ENCODE data around the gene THRAP3.

THRAP3 gene

DNA sequence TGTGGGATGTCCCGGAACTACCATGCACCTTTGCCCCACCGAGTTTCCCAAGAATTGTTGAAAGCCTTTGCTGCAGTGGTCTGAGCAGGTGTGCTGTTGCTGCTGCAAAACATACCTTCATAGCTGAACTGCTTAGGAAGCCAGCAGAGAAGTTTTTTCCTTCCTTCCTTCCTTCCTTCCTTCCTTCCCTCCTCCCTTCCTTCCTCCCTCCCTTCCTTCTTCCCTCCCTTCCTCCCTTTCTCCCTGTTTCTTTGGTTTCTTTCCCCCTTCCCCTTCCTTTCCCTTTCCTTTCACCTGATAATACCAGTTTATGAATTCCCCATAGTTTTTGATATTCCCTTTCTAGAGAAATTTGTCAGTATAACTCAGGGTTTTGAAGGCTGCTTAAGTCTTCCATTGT lies 71.1 kb downstream of the THRAP3 start:
- peaks cover 12% of the 10 kb centered on the region for H3K36me3 Mint-ChIP-seq
- H3K27ac Mint-ChIP-seq: peak overlapping the region; percentile 74
- no peak overlapping the region for H3K4me3 Mint-ChIP-seq
- no peaks in the 10 kb centered on the region for H3K9me3 Mint-ChIP-seq
- H3K4me1 Mint-ChIP-seq: peaks cover 17% of the 10 kb centered on the region
- H3K27me3 Mint-ChIP-seq: no peaks in the 10 kb centered on the region

DNA sequence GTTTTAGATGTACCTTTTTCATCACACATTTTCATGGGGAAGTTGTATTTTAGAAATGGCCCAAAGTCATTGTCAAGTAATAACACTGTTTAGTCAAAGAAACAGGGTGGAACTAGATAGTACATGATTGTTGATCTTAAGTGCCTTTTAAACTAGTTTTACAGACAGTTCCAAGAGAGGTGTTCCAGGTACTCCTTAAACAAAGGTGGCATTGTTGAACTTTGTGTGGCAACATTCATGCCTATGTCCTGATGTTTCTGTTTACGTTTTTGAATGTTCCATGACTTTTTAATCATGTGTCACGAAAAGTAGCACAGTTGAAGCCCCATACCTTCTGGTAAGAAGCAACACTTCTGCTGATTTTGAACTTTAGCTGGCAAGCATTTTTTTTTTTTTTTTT lies 72.8 kb downstream of the THRAP3 start:
- Mint-ChIP-seq H3K9me3 (no peaks in the 10 kb centered on the region), H3K4me3 (no peak overlapping the region), H3K4me1 (peaks cover 31% of the 10 kb centered on the region), H3K27me3 (no peaks in the 10 kb centered on the region), H3K36me3 (peaks cover 19% of the 10 kb centered on the region), H3K27ac (peak overlapping the region; percentile 71)

DNA sequence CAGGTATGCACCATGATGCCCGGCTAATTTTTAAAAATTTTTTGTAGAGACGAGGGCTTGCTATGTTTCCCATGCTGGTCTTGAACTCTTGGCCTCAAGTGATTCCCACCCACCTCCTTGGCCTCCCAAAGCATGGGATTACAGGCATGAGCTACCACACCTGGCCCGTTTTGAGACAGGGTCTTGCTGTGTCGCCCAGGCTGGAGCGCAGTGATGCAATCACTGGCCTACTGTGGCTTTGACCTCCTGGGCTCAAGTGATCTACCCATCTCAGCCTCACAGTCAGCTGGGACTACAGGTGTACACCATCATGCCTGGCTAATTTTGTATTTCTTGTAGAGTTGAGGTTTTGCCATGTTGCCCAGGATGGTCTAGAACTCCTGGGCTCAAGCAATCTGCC lies 74.4 kb downstream of the THRAP3 start:
- H3K36me3 Mint-ChIP-seq: peaks cover 23% of the 10 kb centered on the region
- H3K4me1 Mint-ChIP-seq: peaks cover 44% of the 10 kb centered on the region
- no peaks in the 10 kb centered on the region for H3K27me3 Mint-ChIP-seq
- no peak overlapping the region for H3K27ac Mint-ChIP-seq
- H3K4me3 Mint-ChIP-seq: no peak overlapping the region
- H3K9me3 Mint-ChIP-seq: no peaks in the 10 kb centered on the region

DNA sequence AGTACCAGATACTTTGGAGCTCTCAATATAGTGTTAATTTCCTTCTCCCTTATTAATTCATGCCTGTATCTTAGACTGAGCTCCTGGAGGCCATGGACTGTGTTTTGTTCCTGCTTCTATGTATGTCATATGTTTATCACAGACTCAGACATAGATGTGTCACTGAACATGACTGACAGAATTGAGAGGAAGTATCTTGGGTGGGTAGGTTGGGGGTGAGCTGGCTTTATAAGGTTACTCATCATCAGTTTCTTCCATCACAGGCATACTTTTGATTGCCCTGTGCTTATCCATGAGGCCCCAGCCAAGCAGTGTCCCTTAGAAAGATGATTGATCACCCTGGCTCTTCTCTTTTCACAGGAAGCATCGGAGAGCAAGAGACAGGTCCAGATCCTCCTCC lies 76.3 kb downstream of the THRAP3 start:
- H3K27ac Mint-ChIP-seq: peak overlapping the region; percentile 100
- H3K27me3 Mint-ChIP-seq: no peaks in the 10 kb centered on the region
- no peaks in the 10 kb centered on the region for H3K9me3 Mint-ChIP-seq
- H3K36me3 Mint-ChIP-seq: peaks cover 22% of the 10 kb centered on the region
- H3K4me1 Mint-ChIP-seq: peaks cover 57% of the 10 kb centered on the region
- peak overlapping the region; percentile 71 for H3K4me3 Mint-ChIP-seq

DNA sequence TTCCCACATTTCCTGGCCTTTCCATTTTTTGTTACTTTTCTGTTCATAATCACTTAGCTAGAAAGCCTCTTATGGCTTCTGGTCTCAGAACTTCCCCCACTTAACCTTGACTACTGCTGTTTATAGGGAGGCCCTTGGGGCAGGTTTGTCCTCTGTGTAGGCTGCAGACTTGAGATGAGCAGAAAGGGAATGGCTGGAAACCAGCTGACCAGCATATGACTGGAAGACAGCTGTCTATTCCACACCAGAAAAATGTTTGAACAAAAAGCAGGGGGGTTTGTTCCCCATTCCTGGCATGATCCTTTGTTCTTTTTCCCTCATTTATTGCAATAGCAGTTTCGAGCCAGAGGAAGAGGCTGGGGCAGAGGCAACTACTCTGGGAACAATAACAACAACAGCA lies 77.0 kb downstream of the THRAP3 start:
- no peaks in the 10 kb centered on the region for H3K9me3 Mint-ChIP-seq
- H3K36me3 Mint-ChIP-seq: peaks cover 22% of the 10 kb centered on the region
- H3K27ac Mint-ChIP-seq: peak overlapping the region; percentile 100
- H3K27me3 Mint-ChIP-seq: no peaks in the 10 kb centered on the region
- peaks cover 59% of the 10 kb centered on the region for H3K4me1 Mint-ChIP-seq
- H3K4me3 Mint-ChIP-seq: peak overlapping the region; percentile 71

DNA sequence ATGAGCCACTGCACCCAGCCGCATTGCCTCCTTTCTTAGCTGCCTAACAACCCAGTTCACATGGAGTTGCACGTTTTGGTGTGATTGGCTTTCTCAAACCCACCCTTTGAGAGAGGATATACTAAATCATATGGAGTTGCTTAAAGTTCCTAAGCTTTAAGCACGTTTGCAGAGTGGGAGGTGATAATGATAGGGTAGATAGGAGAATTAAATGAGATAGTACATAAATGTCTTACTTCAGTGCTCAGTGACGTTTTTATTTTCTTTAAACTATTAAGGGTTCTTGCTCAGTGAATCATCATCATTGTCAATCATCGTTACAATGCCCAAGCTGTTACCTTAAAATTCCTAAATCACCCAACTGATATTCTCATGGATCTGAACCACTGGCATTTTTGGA lies 79.0 kb downstream of the THRAP3 start:
- Mint-ChIP-seq H3K9me3 (no peaks in the 10 kb centered on the region), H3K36me3 (peaks cover 17% of the 10 kb centered on the region), H3K4me3 (peak overlapping the region; percentile 47), H3K27me3 (no peaks in the 10 kb centered on the region), H3K4me1 (peaks cover 64% of the 10 kb centered on the region), H3K27ac (peak overlapping the region; percentile 89)

DNA sequence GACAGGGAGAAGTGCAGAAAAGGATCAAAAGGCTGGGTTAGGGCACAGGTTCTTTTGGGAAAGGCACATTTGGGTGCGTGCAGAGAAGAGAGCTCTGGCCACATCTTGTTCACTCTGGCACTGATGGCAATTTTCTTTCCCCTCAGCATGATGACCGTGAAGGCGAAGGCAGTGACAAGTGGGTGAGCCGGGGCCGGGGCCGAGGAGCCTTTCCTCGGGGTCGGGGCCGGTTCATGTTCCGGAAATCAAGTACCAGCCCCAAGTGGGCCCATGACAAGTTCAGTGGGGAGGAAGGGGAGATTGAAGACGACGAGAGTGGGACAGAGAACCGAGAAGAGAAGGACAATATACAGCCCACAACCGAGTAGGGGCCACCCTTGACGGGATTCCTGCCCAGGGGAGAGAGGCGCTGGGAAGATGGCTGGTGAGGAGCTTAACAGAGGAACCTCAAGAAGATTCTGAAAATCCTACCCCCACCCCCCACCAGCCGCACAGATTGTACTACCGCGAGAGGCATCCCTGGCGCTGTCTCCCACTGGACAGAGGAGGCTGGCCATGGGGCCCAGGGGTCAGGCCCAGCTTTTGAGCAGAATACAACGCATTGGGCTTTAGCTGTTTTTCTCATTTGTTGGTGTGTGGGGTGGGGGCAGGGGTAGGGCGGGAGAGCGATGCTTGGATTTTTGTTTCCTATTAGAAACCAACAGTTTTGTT lies 79.6 kb downstream of the THRAP3 start:
- no peaks in the 10 kb centered on the region for H3K9me3 Mint-ChIP-seq
- peaks cover 17% of the 10 kb centered on the region for H3K36me3 Mint-ChIP-seq
- no peaks in the 10 kb centered on the region for H3K27me3 Mint-ChIP-seq
- H3K4me1 Mint-ChIP-seq: peaks cover 64% of the 10 kb centered on the region
- H3K4me3 Mint-ChIP-seq: peak overlapping the region; percentile 47
- peak overlapping the region; percentile 99 for H3K27ac Mint-ChIP-seq

DNA sequence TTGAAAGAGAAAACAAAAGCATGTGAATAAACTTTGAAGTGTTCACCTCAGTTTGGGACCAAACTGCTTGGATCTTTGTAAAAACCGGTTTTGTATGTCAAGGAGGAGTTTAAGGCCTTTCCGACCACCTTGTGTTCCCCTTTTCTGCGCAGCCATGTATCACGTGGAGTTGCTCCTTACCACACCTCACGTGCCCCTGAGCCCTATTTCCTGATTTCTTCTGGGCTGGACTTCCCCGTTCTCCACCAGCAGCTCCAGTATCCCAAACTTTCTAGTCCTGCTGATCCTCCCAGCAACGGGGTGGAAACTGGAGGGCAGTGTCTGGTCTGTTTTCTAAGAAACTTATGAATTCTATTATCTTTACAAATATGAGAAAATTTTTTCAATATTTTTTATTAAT lies 80.3 kb downstream of the THRAP3 start:
- H3K27me3 Mint-ChIP-seq: no peaks in the 10 kb centered on the region
- peak overlapping the region; percentile 99 for H3K27ac Mint-ChIP-seq
- H3K9me3 Mint-ChIP-seq: no peaks in the 10 kb centered on the region
- H3K4me3 Mint-ChIP-seq: no peak overlapping the region
- peaks cover 63% of the 10 kb centered on the region for H3K4me1 Mint-ChIP-seq
- peaks cover 17% of the 10 kb centered on the region for H3K36me3 Mint-ChIP-seq

DNA sequence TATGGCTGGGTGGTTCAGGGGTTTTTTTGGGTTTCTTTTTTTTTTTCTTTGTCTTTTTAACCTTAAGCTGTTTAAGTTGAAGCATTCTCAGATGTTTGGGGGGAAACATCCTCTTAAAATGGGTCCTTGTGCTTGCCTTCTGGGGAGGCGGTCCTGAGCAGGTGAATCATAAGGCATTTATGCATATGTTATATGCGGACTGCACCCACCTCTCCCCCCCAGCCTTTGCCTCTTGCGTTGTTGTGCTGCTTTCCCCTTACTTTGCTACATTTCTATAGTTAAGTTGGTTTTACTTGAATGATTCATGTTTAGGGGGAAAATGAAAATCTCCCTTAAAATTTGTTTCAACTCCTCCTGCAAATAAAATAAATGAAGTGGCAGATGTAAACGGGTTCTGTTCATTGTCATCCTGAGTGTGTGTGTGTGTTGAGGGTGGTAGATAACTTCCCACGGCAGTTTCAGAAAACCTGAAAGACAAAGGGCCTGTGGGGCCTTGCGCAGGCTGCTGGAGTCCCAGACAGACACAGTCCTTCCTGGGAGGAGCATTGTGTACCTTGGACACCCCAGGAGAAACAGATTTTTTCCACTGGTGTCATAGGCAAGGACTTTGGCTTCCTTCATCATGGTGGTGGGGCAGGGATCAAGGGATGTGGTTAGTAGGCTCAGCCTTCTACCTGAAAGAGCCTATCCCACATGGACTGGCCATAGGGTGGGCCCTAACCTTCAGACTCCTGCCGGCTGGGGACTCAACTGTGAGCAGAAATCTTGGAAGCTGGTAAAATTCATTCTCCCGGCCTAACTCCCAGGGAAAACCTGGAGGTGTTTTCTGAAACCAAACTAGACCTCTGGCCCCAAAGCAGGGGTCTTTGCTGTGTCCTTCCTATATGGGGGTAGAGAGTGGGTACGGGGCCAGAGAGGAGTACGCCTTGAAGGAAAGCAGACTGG lies 81.0 kb downstream of the THRAP3 start:
- Mint-ChIP-seq H3K4me3 (peak overlapping the region; percentile 92), H3K36me3 (peaks cover 15% of the 10 kb centered on the region), H3K27ac (peak overlapping the region; percentile 99), H3K9me3 (no peaks in the 10 kb centered on the region), H3K27me3 (no peaks in the 10 kb centered on the region), H3K4me1 (peaks cover 56% of the 10 kb centered on the region)

DNA sequence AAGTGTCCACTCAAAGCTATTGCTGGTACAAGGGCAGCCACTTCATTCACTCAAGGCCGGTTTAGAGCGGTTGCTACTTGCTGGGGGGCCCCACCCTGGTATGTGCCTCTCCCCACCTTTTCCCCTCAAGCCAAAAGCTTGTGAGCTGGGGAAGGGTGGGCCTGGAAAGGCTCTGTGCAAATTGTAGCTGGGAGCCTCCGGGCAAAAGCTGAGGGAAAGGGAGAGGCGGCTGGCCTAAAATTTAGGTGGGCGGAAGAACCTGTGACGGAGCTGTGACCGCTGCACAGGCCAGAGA lies 81.6 kb downstream of the THRAP3 start:
- Mint-ChIP-seq H3K27me3 (no peaks in the 10 kb centered on the region), H3K36me3 (peaks cover 12% of the 10 kb centered on the region), H3K9me3 (no peaks in the 10 kb centered on the region), H3K4me1 (peaks cover 54% of the 10 kb centered on the region), H3K27ac (peak overlapping the region; percentile 99), H3K4me3 (peak overlapping the region; percentile 92)

DNA sequence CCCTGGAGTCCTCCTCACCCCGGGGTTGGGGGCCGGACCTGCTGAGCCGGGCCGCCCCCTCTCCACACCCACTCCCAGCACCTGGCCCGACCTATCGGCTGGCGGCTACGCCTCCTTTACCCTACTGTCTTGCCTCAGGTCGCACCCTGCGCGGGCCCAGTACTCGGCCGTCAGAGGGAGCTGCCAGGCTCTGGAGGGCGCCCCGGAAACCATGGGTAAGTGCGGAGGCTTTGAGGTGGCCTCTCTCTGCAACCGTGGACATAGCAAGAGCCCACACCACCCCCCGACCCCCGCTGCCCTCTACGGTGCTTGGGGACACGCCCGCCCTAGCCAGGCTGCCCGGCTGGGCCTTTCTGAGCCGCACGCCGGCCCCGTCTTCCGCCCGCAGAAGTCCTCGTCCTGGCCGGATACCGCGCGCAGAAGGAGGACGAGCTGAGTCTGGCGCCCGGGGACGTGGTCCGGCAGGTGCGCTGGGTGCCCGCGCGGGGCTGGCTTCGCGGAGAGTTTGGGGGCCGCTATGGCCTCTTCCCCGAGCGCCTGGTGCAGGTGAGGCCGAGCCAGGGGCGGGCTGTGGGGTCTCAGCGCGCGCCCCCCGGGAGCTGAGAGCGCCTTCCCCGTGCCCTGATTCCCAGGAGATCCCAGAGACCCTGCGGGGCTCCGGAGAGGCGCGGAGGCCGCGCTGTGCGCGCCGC lies 82.1 kb downstream of the THRAP3 start, which contains the start of gene SH3D21:
SH3D21 (plus strand) TSS at position 159 of the 692 bp plus-strand sequence; CDS start at position 212, 53 bp downstream.
- peak within 1 kb of the TSS; percentile 92 for H3K4me3 Mint-ChIP-seq
- no peaks in the 10 kb centered on the region for H3K9me3 Mint-ChIP-seq
- H3K27me3 Mint-ChIP-seq: no peaks in the 10 kb centered on the region
- H3K36me3 Mint-ChIP-seq: peaks cover 7% of the 10 kb centered on the region
- peak within 1 kb of the TSS; percentile 99 for H3K27ac Mint-ChIP-seq
- peaks cover 49% of the 10 kb centered on the region for H3K4me1 Mint-ChIP-seq

DNA sequence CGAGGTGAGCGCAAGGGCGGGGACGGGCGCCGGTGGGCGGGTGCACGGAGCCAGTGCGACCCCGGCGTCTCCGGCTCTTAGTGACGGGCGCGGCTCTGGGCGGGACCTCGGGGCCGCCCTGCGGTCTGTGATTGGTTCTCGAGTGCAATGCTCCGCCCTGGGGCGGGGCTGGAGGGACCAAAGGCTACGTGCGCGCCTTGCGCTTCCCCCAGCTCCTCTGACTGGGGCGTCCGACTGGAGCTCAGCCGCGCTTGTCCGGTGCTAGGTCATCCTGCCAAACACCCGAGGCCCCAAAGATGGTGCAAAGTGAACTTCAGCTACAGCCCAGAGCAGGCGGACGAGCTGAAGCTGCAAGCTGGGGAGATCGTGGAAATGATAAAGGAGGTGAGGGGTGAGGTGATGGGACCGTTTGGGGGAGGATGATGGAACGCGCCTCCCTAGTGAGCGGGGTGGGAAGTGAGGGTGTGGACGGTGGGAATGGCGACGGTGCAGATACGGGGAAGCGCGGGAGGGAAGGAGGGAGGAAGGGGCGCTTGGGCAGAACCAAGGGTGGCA lies 82.7 kb downstream of the THRAP3 start:
- H3K4me3 Mint-ChIP-seq: peak overlapping the region; percentile 92
- H3K36me3 Mint-ChIP-seq: peaks cover 6% of the 10 kb centered on the region
- H3K4me1 Mint-ChIP-seq: peaks cover 45% of the 10 kb centered on the region
- H3K9me3 Mint-ChIP-seq: no peaks in the 10 kb centered on the region
- H3K27ac Mint-ChIP-seq: peak overlapping the region; percentile 60
- no peaks in the 10 kb centered on the region for H3K27me3 Mint-ChIP-seq

DNA sequence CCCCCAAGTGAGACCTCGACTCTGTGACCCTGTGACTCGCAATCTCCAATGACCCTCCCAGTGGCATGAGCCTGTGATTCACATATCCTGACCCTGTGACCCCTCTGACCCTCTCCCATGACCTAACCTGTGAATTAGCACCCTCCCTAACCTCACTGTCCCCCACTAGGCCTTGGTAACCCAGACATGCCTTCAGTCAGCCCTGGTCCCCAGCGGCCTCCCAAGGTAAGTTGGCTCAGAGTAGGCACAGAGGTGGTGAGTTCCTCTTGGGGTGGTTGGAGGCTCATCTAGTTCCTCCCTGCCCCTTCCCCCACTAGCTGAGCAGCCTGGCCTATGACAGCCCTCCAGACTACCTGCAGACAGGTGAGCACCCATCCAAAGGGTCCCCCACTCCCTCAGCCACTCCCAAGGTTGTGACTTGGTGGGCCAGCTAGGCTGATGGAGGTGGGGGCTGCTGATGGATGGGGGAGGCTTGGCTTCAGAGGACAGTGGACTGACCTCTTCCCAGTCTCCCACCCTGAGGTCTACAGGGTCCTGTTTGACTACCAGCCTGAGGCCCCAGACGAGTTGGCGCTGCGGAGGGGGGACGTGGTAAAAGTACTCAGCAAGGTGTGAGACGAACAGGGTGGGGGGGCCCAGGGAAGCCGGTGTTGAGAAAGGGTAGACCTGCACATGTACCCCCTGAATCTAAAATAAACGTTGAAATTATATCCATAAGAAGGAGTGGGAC lies 83.5 kb downstream of the THRAP3 start:
- Mint-ChIP-seq H3K27ac (peak overlapping the region; percentile 46), H3K4me3 (peak overlapping the region; percentile 92), H3K27me3 (no peaks in the 10 kb centered on the region), H3K36me3 (peaks cover 2% of the 10 kb centered on the region), H3K4me1 (peaks cover 38% of the 10 kb centered on the region), H3K9me3 (no peaks in the 10 kb centered on the region)

DNA sequence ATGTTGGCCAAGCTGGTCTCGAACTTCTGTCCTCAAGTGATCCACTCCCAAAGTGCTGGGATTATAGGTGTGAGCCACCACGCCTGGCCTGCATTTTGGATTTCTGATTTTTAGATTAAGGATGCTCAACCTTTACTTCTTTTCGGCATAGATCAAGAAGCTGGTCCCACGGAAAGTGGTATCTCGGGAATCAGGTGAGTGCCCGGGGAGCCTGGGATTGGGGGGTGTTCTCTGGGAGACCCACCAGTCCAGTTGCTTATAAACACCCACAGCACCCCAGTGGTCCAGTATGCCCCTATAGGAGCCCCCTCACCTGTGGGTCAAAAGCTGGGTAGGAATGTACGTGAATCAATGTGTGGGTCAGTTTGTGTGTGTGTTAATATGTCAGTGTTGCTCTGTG lies 85.2 kb downstream of the THRAP3 start:
- peak overlapping the region; percentile 0 for H3K27ac Mint-ChIP-seq
- no peaks in the 10 kb centered on the region for H3K9me3 Mint-ChIP-seq
- H3K36me3 Mint-ChIP-seq: peaks cover 2% of the 10 kb centered on the region
- H3K4me1 Mint-ChIP-seq: peaks cover 27% of the 10 kb centered on the region
- no peak overlapping the region for H3K4me3 Mint-ChIP-seq
- no peaks in the 10 kb centered on the region for H3K27me3 Mint-ChIP-seq

DNA sequence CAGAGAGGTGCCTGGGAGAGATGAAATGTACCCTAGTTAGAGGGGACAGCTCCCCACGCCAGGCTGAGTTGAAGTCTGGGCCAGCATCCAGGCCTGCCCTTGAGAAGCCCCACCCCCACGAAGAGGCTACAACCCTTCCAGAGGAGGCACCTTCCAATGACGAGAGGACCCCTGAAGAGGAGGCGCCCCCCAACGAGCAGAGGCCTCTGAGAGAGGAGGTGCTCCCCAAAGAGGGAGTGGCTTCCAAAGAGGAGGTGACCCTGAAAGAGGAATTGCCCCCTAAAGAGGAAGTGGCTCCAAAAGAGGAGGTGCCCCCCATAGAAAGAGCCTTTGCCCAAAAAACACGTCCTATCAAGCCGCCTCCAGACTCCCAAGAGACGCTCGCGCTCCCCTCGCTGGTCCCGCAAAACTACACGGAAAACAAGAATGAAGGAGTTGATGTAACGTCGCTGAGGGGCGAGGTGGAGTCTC lies 96.1 kb downstream of the THRAP3 start:
- peak overlapping the region; percentile 76 for H3K4me3 Mint-ChIP-seq
- H3K27ac Mint-ChIP-seq: no peak overlapping the region
- H3K36me3 Mint-ChIP-seq: no peaks in the 10 kb centered on the region
- no peaks in the 10 kb centered on the region for H3K9me3 Mint-ChIP-seq
- H3K27me3 Mint-ChIP-seq: no peaks in the 10 kb centered on the region
- H3K4me1 Mint-ChIP-seq: peaks cover 22% of the 10 kb centered on the region
